Measurements from ENCODE around the gene NKPD1.

NKPD1 gene

GRCh38 chr19:45117167-45117594 is 43.6 kb downstream of the NKPD1 start:
- no peak for DNase-seq

GRCh38 chr19:45115809-45116615 is 44.8 kb downstream of the NKPD1 start:
- DNase-seq: no peak

- no peak for DNase-seq
Observed at GRCh38 chr19:45114116-45114515, 46.7 kb downstream of the NKPD1 start.

GRCh38 chr19:45113628-45114027 is 47.2 kb downstream of the NKPD1 start:
- DNase-seq: no peak

- no peak for DNase-seq
Observed at GRCh38 chr19:45112111-45112827, 48.5 kb downstream of the NKPD1 start.

Measured in activated gamma-delta T cell (primary cell).